ENCODE data around the gene PPP1CC. TPM values are rescaled to one million over a fixed set of nuclear protein-coding genes. Genes with fewer than 3 reads are reported as not detected.
A peak's percentile ranks its signal among the peaks of the same experiment; 100 is the strongest.

Gene PPP1CC
- total RNA-seq, 1 donor from 2014 or later: 449 TPM

DNA sequence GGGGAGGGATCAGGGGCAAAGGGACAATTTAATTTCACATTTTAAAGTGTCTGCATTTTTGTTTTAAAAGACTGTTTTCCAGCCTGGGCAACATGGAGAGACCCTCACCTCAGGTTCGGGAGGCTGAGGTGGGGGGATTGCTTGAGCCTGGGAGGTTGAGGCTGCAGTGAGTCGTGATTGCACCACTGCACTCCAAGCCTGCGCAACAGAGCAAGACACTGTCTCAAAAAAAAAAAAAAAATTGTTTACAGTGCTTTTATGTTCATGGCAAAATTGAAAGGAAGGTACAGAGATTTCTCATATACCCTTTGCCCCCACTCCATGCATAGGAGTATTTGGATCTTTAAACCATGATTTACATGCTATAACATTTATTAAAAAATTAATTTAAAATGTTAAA is 37.4 kb downstream of the PPP1CC start:
- H3K27ac Mint-ChIP-seq: no peak overlapping the region
- intact Hi-C loops (cut with micrococcal nuclease): no loop called here

DNA sequence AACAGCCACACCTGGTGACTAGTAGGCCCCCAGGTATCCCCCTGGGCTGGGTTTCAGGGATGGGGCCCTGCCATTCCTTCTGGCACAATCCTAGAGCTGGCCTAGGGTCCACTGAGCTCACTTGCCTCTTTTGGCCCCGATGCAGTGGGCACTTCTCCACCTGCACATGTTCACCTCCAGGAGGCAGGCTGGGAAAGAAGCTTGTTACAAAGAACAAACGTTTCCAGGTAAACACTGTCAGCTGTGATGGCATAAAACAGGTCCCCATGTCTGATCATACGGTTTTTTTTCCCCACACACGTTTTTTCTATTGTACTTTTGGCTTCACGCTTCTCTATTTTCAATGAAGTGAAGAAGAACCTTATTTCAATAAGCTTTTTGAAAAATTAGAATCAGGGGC is 37.9 kb downstream of the PPP1CC start:
- DNase-seq (ENCODE audit: low spot score): no peak
- no peaks in the 10 kb centered on the region for H3K27me3 Mint-ChIP-seq (ENCODE audit: insufficient read depth)
- no peaks in the 10 kb centered on the region for H3K9me3 Mint-ChIP-seq
- intact Hi-C loops (cut with micrococcal nuclease): no loop called here
- H3K27ac Mint-ChIP-seq: no peak overlapping the region
- no peaks in the 10 kb centered on the region for H3K4me1 Mint-ChIP-seq (ENCODE audit: low read depth)
- H3K36me3 Mint-ChIP-seq (ENCODE audit: low read depth): no peaks in the 10 kb centered on the region
- H3K4me3 Mint-ChIP-seq: no peak overlapping the region

More for the DNA sequence above, 37.4 kb downstream of the PPP1CC start:
- no peaks in the 10 kb centered on the region for H3K9me3 Mint-ChIP-seq
- H3K4me1 Mint-ChIP-seq (ENCODE audit: low read depth): no peaks in the 10 kb centered on the region
- H3K36me3 Mint-ChIP-seq (ENCODE audit: low read depth): peaks cover 2% of the 10 kb centered on the region
- H3K4me3 Mint-ChIP-seq: no peak overlapping the region
- no peak for DNase-seq (ENCODE audit: low spot score)
- H3K27me3 Mint-ChIP-seq (ENCODE audit: insufficient read depth): no peaks in the 10 kb centered on the region

DNA sequence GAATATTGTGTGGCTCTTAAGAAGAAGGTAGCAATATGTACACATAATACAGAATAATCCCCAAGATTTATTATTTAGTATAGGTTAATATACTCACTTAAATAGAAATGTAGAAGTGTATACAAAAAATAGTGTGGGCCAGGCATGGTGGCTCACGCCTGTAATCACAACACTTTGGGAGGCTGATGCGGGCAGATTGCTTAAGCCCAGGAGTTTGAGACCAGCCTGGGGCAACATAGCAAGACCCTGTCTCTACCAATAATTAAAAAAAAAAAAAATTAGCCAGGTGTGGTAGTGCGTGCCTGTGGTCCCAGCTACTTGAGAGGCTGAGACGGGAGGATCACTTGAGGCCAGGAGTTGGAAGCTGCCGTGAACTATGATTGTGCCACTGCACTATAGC is 38.5 kb downstream of the PPP1CC start:
- Mint-ChIP-seq H3K9me3 (no peaks in the 10 kb centered on the region), H3K27ac (no peak overlapping the region), H3K27me3 (ENCODE audit: insufficient read depth) (peaks cover 2% of the 10 kb centered on the region), H3K36me3 (ENCODE audit: low read depth) (no peaks in the 10 kb centered on the region), H3K4me3 (no peak overlapping the region), H3K4me1 (ENCODE audit: low read depth) (no peaks in the 10 kb centered on the region)
- intact Hi-C loops (cut with micrococcal nuclease): no loop called here
- no peak for DNase-seq (ENCODE audit: low spot score)

DNA sequence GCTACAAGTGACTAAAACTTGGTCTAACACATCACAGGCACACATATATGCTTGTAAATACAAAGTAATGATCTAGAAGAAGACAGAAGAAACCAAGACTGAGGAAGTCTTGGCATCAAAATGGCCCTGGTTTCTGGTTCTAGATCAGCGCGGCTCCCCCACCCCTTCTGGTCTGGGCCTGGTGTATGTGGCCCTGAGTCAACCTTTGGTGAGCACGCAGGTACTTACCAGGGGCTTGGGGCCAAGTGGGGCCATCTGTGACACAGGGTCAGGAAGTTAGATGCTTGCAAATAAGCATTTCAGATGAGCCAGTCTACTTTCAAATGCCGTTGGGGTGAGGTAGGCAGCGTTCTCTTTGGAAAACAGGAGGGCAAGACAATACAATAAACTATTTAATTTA is 40.6 kb downstream of the PPP1CC start:
- Mint-ChIP-seq H3K27me3 (ENCODE audit: insufficient read depth) (peaks cover 2% of the 10 kb centered on the region), H3K9me3 (no peaks in the 10 kb centered on the region), H3K4me3 (no peak overlapping the region), H3K36me3 (ENCODE audit: low read depth) (no peaks in the 10 kb centered on the region), H3K4me1 (ENCODE audit: low read depth) (peaks cover 9% of the 10 kb centered on the region), H3K27ac (no peak overlapping the region)
- intact Hi-C loops (cut with micrococcal nuclease): no loop called here
- no peak for DNase-seq (ENCODE audit: low spot score)

DNA sequence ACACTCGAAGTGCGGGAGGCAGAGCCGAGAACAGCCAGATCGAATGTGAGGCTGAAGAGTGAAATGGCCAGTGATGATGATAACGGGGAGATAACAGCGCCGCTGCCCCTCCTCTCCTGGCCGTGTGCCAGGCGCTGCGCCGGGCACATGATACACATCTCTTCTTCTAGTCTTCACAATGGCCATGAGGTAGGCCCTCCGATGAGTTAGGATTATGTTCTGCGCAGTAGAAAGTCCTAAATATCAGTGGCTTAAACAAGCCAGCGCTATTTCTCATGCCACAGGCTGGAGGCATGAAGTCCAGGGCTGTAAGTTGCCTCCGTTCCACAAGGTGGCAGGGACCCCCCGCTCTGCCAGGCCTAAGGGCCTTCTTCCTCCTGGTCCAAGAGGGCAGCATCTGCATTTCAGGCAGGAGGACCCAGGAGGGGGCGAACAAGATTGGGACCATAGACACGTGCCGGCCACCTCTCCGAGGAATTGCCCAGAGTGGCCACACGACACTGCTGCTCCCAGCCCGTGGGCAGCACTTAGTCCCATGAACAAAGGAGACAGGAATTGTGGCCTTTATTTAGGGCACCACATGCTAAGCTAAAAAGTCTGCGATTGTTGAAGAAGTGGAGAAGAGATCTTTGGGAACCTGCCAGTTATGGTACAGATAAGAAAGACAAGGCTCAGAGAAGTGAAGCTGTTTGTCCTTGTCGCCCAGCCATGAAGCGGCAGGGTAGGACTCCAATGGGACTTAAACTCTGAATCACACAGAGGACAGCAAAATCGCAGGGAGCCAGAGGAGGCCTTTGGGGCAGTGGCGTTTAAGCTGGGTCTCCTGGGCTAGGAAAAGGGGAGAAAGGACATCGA is 42.9 kb downstream of the PPP1CC start:
- peaks cover 2% of the 10 kb centered on the region for H3K27me3 Mint-ChIP-seq (ENCODE audit: insufficient read depth)
- no peaks in the 10 kb centered on the region for H3K9me3 Mint-ChIP-seq
- intact Hi-C loops (cut with micrococcal nuclease): no loop called here
- no peak overlapping the region for H3K4me3 Mint-ChIP-seq
- DNase-seq (ENCODE audit: low spot score): no peak
- H3K36me3 Mint-ChIP-seq (ENCODE audit: low read depth): no peaks in the 10 kb centered on the region
- no peak overlapping the region for H3K27ac Mint-ChIP-seq
- peaks cover 9% of the 10 kb centered on the region for H3K4me1 Mint-ChIP-seq (ENCODE audit: low read depth)

DNA sequence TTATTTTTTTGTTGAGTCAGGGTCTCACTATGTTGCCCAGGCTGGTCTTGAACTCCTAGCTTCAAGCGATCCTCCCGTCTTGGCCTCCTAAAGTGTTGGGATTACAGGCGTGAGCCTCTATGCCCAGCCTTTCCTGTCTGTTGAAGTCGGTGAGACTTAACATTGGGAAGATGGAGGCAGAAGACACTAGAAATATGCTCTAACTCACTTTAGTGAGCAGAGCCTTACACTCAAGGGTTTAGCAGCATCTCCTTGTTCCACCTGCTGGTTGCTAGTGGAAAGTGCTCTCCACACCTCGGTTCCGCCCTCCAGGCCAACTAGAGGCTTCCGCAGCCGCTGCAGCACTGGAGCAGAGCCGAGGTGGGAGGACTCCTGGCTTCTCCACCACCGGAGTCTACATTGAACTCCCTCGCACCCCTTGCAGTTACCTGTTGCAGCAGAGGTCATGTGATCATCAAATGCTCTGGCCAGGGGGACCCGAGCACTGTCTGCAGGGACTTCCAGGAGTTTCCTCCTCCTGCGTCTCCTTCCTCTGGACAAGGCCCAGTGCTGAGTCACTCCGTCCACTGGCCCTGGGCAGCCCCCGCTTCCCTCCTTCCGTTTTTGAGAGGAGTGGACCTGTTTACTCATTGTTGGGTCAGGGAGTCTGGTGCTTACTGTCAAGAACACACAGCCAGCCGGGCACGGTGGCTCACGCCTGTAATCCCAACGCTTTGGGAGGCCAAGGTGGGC is 44.4 kb downstream of the PPP1CC start:
- intact Hi-C loops (cut with micrococcal nuclease): loop anchor here (1.0 kb wide), 11 partner anchors 9 to 248 kb away; partner anchors contain the start of genes ARPC3, FAM216A, GPN3 and HVCN1
- Mint-ChIP-seq H3K4me3 (no peak overlapping the region), H3K36me3 (ENCODE audit: low read depth) (no peaks in the 10 kb centered on the region), H3K27ac (peak overlapping the region; percentile 85), H3K27me3 (ENCODE audit: insufficient read depth) (peaks cover 2% of the 10 kb centered on the region), H3K4me1 (ENCODE audit: low read depth) (peaks cover 19% of the 10 kb centered on the region), H3K9me3 (no peaks in the 10 kb centered on the region)
- DNase-seq (ENCODE audit: low spot score): peak; percentile 78

DNA sequence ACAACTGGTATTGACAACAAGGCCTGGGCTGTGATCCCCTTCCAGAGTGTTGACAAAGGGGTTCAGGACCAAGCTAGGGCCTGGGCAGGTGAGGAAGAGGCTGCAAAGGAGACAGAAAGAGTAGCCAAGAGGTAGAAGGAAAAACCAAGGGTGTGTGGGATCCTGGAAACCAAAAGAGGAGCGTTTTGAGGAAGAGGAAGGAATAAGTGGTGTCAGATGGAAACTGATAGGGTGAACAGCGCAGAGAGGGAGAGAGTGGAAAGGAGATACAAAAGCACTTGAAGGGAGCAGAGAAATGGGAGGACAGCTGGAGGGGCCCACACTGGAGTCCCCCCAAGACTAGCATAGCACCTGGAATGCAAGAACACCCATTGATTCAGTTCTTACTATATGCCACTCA is 45.5 kb downstream of the PPP1CC start:
- no peak overlapping the region for H3K27ac Mint-ChIP-seq
- peaks cover 19% of the 10 kb centered on the region for H3K4me1 Mint-ChIP-seq (ENCODE audit: low read depth)
- intact Hi-C loops (cut with micrococcal nuclease): no loop called here
- DNase-seq (ENCODE audit: low spot score): no peak
- H3K4me3 Mint-ChIP-seq: no peak overlapping the region
- no peaks in the 10 kb centered on the region for H3K36me3 Mint-ChIP-seq (ENCODE audit: low read depth)
- peaks cover 2% of the 10 kb centered on the region for H3K27me3 Mint-ChIP-seq (ENCODE audit: insufficient read depth)
- no peaks in the 10 kb centered on the region for H3K9me3 Mint-ChIP-seq

DNA sequence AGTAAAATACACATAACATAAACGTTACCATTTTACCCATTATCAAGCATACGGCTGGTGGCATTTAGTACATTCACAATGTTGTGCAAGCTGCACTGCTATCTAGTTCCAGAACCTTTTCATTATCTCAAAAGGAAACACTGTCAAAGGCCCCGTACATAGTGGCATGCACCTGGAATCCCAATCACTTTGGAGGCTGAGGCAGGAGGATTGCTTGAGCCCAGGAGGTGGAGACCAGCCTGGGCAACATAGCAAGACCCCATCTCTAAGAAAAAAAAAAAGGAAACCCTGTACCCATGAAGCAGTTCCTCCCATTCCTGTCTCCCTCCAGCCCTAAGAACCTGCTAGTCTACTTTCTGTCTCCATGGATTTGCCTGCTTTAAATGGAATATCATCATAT is 46.4 kb downstream of the PPP1CC start:
- no peak overlapping the region for H3K27ac Mint-ChIP-seq
- intact Hi-C loops (cut with micrococcal nuclease): no loop called here
- H3K9me3 Mint-ChIP-seq: no peaks in the 10 kb centered on the region
- H3K27me3 Mint-ChIP-seq (ENCODE audit: insufficient read depth): peaks cover 2% of the 10 kb centered on the region
- peaks cover 19% of the 10 kb centered on the region for H3K4me1 Mint-ChIP-seq (ENCODE audit: low read depth)
- DNase-seq (ENCODE audit: low spot score): no peak
- no peaks in the 10 kb centered on the region for H3K36me3 Mint-ChIP-seq (ENCODE audit: low read depth)
- no peak overlapping the region for H3K4me3 Mint-ChIP-seq

DNA sequence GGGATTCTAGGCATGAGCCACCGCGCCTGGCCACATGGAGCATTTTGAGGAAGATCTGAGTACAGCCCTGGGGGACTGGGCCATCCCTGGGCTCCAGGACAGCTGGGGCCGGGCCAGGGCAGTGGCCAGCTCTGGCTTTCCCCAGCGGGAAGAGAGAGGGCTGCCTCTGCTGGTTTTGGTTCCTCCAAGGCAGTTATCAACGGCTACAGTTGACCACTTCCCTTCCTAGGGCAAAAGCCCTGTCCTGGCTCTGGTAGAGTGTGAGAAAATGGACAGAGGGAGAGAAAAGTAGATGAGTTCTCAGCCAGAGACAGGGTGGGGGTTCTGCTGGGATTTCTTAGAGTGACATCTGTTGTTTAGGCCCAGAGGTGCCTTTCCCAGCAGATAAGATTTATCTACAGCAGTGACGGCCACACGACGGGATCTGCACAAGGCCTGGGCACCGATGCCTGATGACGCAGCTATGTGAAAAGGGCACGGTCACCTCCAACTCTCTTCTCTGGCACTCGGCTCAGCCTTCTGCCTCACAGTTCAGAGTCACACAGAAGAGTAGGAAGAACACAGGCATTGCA is 48.3 kb downstream of the PPP1CC start:
- Mint-ChIP-seq H3K4me3 (no peak overlapping the region), H3K27ac (no peak overlapping the region), H3K4me1 (ENCODE audit: low read depth) (peaks cover 29% of the 10 kb centered on the region), H3K36me3 (ENCODE audit: low read depth) (no peaks in the 10 kb centered on the region), H3K9me3 (no peaks in the 10 kb centered on the region), H3K27me3 (ENCODE audit: insufficient read depth) (peaks cover 2% of the 10 kb centered on the region)
- intact Hi-C loops (cut with micrococcal nuclease): no loop called here
- DNase-seq (ENCODE audit: low spot score): no peak

DNA sequence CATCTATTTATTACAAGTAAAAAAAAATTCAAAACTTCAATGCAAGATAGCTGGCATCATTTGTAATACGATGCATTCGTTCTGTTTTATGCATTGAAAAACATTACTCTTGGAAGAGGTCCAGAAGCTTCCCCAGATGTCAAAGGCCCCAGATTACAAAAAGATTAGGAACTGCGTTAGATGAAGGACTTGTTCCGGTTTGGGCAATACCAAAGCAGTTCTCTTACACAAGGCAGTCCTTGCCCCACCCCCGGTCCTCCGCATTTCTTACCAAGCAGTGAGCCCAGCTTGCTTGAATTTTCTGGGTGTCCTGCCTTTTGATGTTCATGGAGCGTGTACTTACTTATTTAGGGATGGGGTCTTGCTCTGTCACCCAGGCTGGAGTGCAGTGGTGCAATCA is 49.0 kb downstream of the PPP1CC start:
- intact Hi-C loops (cut with micrococcal nuclease): no loop called here
- no peaks in the 10 kb centered on the region for H3K9me3 Mint-ChIP-seq
- no peaks in the 10 kb centered on the region for H3K27me3 Mint-ChIP-seq (ENCODE audit: insufficient read depth)
- peaks cover 30% of the 10 kb centered on the region for H3K4me1 Mint-ChIP-seq (ENCODE audit: low read depth)
- H3K27ac Mint-ChIP-seq: no peak overlapping the region
- DNase-seq (ENCODE audit: low spot score): no peak
- no peak overlapping the region for H3K4me3 Mint-ChIP-seq
- no peaks in the 10 kb centered on the region for H3K36me3 Mint-ChIP-seq (ENCODE audit: low read depth)

DNA sequence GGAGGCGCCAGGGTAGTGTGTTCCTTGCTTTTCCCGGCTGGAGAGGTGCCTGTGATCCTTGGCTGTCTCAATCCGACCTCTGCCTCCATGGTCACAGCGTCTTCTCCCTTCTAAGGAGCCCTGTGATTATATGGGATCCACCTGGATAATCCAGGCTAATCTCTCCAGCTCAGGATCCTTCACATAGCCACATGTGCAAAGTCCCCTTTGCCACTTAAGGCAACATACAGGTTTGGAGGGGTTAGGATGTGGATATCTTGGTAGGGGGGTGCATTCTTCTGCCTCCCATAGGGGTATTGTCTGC is 52.6 kb downstream of the PPP1CC start:
- H3K27ac Mint-ChIP-seq: peak overlapping the region; percentile 89
- intact Hi-C loops (cut with micrococcal nuclease): no loop called here
- H3K36me3 Mint-ChIP-seq (ENCODE audit: low read depth): peaks cover 12% of the 10 kb centered on the region
- peaks cover 49% of the 10 kb centered on the region for H3K4me1 Mint-ChIP-seq (ENCODE audit: low read depth)
- DNase-seq (ENCODE audit: low spot score): no peak
- H3K9me3 Mint-ChIP-seq: no peaks in the 10 kb centered on the region
- H3K4me3 Mint-ChIP-seq: peak overlapping the region; percentile 89
- H3K27me3 Mint-ChIP-seq (ENCODE audit: insufficient read depth): peaks cover 7% of the 10 kb centered on the region

DNA sequence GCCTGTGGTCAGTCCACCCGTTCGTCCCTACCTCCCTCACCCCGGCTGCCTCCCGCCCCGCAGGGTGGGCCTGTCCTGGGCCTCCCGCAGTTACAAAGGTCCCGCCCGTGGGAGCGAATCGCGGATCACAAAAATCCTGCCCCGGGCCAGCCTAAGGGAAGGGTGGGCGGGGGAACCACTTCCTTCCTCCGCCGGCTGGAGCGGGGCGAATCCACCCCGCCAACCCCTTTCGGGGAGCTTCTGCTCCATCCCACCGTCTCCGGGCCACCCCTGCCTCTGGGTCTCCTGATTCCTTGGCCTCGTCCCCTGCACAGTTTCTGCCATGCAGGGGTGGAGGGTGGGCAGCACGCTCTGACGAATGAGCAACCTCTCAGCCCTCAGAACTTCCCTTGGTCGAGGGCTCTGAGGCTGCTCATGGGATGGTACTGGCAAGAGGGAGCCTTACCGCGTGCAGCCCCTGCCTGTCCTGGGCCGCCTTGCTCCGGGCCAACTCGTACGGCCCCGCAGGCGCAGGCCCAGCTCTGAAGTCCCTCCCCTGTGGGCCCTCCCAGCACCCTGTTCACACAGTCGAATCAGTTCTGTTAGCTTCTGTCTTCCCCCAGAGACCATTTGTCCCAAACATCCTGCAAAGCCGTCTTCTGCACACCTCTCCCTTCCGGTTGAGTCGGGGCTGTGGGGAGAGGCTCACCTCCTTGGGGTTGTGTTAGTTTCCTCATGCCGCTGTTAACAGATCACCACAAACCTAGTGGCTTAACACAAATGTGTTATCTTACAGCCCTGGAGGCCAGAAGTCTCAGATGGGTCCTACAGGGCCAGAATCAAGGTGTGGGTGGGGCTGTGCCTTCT is 53.2 kb downstream of the PPP1CC start:
- intact Hi-C loops (cut with micrococcal nuclease): loop anchor here (1.0 to 5.0 kb wide), 5 partner anchors 9 to 187 kb away; partner anchors contain the start of genes RAD9B and VPS29
- H3K27ac Mint-ChIP-seq: peak overlapping the region; percentile 89

More for the DNA sequence above, 53.2 kb downstream of the PPP1CC start:
- Mint-ChIP-seq H3K36me3 (ENCODE audit: low read depth) (peaks cover 12% of the 10 kb centered on the region), H3K4me3 (peak overlapping the region; percentile 89), H3K27me3 (ENCODE audit: insufficient read depth) (peaks cover 7% of the 10 kb centered on the region), H3K4me1 (ENCODE audit: low read depth) (peaks cover 52% of the 10 kb centered on the region), H3K9me3 (no peaks in the 10 kb centered on the region)
- peak; percentile 51 for DNase-seq (ENCODE audit: low spot score)
